CD4-positive, alpha-beta T cell treated with Interleukin-15 for 4 hours (primary cell): ENCODE results near the gene ODAD4.

ENCODE experiments used
- DNase-seq: peaks from one replicate; pipeline ENCODE4 v3.0.0-alpha.2; 2020; ENCODE audit warnings: low spot score

The ODAD4 gene

GRCh38 chr17:41970901-41971331, 40.5 kb downstream of the ODAD4 start:
- no peak for DNase-seq

- DNase-seq, result no peak
Observed at GRCh38 chr17:41971721-41972523, 41.5 kb downstream of the ODAD4 start.

- no peak for DNase-seq
Observed at GRCh38 chr17:41972571-41973407, 42.4 kb downstream of the ODAD4 start.

- DNase-seq, result no peak
Observed at GRCh38 chr17:41973408-41973811, 43.0 kb downstream of the ODAD4 start.

- DNase-seq, result no peak
Observed at GRCh38 chr17:41974031-41974430, 43.6 kb downstream of the ODAD4 start.

- no peak for DNase-seq
Observed at GRCh38 chr17:41974658-41975057, 44.2 kb downstream of the ODAD4 start.

- DNase-seq, result no peak
Observed at GRCh38 chr17:41975099-41976083, 45.0 kb downstream of the ODAD4 start.

- DNase-seq, result no peak
Observed at GRCh38 chr17:41976142-41976768, 45.8 kb downstream of the ODAD4 start.

- DNase-seq, result no peak
Observed at GRCh38 chr17:41977991-41978390, 47.6 kb downstream of the ODAD4 start.

GRCh38 chr17:41982026-41982760, 51.8 kb downstream of the ODAD4 start:
- DNase-seq, result no peak

GRCh38 chr17:41984454-41984853, 54.0 kb downstream of the ODAD4 start:
- no peak for DNase-seq

- DNase-seq, result no peak
Observed at GRCh38 chr17:41985919-41986318, 55.5 kb downstream of the ODAD4 start.

- no peak for DNase-seq
Observed at GRCh38 chr17:41986634-41987033, 56.2 kb downstream of the ODAD4 start.

- no peak for DNase-seq
Observed at GRCh38 chr17:41987642-41988041, 57.2 kb downstream of the ODAD4 start.

- no peak for DNase-seq
Observed at GRCh38 chr17:41988418-41988817, 58.0 kb downstream of the ODAD4 start.

- no peak for DNase-seq
Observed at GRCh38 chr17:41989702-41990419, 59.4 kb downstream of the ODAD4 start.

- DNase-seq, result no peak
Observed at GRCh38 chr17:41992576-41992975, 62.2 kb downstream of the ODAD4 start.

- no peak for DNase-seq
Observed at GRCh38 chr17:41996855-41997164, 66.4 kb downstream of the ODAD4 start.

- DNase-seq, result no peak
Observed at GRCh38 chr17:41998497-41998896, 68.1 kb downstream of the ODAD4 start.

GRCh38 chr17:42000413-42001133, 70.2 kb downstream of the ODAD4 start:
- no peak for DNase-seq
